Nephron progenitor cell (in vitro differentiated cells): ENCODE results near the gene IL20RA.

ENCODE experiments used
- DNase-seq: peaks from one replicate; pipeline ENCODE4 v3.0.0; 2021
- H3K27ac Mint-ChIP-seq: 2 replicates; pipeline ENCODE4 v1.8.0; 2021; ENCODE audit warnings: mild to moderate bottlenecking, moderate library complexity, mixed read lengths
- H3K27me3 Mint-ChIP-seq: 2 replicates; pipeline ENCODE4 v1.8.0; 2021; ENCODE audit warnings: mild to moderate bottlenecking, low read depth, mixed read lengths; ENCODE audit not compliant: poor library complexity
- H3K36me3 Mint-ChIP-seq: 2 replicates; pipeline ENCODE4 v1.8.0; 2021; ENCODE audit warnings: low read depth, mixed read lengths
- H3K4me1 Mint-ChIP-seq: 2 replicates; pipeline ENCODE4 v1.8.0; 2021; ENCODE audit warnings: mixed read lengths
- H3K4me3 Mint-ChIP-seq: 2 replicates; pipeline ENCODE4 v1.8.0; 2021; ENCODE audit warnings: mild to moderate bottlenecking, moderate library complexity, mixed read lengths
- H3K9me3 Mint-ChIP-seq: 2 replicates; pipeline ENCODE4 v1.8.0; 2021; ENCODE audit warnings: mild to moderate bottlenecking, moderate library complexity, mixed read lengths
- CTCF ChIP-seq: fragments of 200-600 bp; sonication (generic); IDR thresholded peaks from 2 replicates; pipeline ENCODE4 v1.5.0; 2021; ENCODE audit warnings: antibody characterized with exemption

IL20RA gene

GRCh38 chr6:136952714-136953260, 92.0 kb downstream of the IL20RA start:
- H3K9me3 Mint-ChIP-seq, result peaks cover 13% of the 10 kb centered on the region
- no peak for DNase-seq
- no peak overlapping the region for H3K27ac Mint-ChIP-seq
- peaks cover 11% of the 10 kb centered on the region for H3K36me3 Mint-ChIP-seq
- no peak for TF ChIP-seq CTCF
- H3K4me3 Mint-ChIP-seq, result no peak overlapping the region
- peaks cover 23% of the 10 kb centered on the region for H3K27me3 Mint-ChIP-seq
- H3K4me1 Mint-ChIP-seq, result peaks cover 13% of the 10 kb centered on the region

GRCh38 chr6:136950436-136951126, 94.2 kb downstream of the IL20RA start:
- Mint-ChIP-seq H3K4me1 (peaks cover 5% of the 10 kb centered on the region), H3K36me3 (peaks cover 13% of the 10 kb centered on the region), H3K9me3 (peaks cover 16% of the 10 kb centered on the region), H3K27me3 (peaks cover 18% of the 10 kb centered on the region), H3K27ac (peak overlapping the region; percentile 68), H3K4me3 (no peak overlapping the region)
- DNase-seq, result no peak
- TF ChIP-seq CTCF, result no peak
